Measurements from ENCODE around the gene LAIR2. TPM values are rescaled to one million over a fixed set of nuclear protein-coding genes. Genes with fewer than 3 reads are reported as not detected.

Gene LAIR2
- total and polyA plus RNA-seq, 2 of the 13 experiments (the other 11 are each of a cell fraction or from before 2014, with no cell fraction given) = 1.3 to 1.9 TPM

DNA sequence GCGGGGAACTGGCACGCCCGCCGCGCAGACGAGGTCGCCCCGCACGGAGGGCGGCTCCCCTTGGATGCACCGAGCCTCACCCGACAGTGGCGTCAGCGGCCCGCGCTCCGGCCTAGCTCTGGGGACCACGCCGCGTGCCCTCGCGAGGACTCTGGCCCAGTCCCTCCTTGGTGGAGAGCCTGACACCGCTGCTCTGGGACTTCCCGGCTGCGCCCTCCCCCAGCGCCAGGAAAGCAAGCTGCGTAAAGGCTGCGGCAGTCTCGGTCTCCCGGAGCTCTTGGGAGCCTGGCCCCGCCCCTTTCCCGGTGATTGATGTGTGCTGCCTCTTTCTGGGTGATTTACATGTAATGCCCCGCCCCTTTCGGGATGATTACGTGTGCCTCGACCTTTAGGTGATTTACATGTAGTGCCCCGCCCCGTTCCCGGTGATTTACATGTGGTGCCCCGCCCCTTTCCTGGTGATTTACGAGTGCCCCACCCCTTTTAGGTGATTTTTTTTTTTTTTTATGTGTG, 39.0 kb upstream of the LAIR2 start, which contains the start of gene LENG9 (continued):
- TF ChIP-seq, protein P1, sequence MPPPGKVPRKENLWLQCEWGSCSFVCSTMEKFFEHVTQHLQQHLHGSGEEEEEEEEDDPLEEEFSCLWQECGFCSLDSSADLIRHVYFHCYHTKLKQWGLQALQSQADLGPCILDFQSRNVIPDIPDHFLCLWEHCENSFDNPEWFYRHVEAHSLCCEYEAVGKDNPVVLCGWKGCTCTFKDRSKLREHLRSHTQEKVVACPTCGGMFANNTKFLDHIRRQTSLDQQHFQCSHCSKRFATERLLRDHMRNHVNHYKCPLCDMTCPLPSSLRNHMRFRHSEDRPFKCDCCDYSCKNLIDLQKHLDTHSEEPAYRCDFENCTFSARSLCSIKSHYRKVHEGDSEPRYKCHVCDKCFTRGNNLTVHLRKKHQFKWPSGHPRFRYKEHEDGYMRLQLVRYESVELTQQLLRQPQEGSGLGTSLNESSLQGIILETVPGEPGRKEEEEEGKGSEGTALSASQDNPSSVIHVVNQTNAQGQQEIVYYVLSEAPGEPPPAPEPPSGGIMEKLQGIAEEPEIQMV (CRISPR knock-in tag; IDR thresholded peaks at IDR 0.05; ENCODE audit: low read depth) = no peak
- TF ChIP-seq ZNF614 (CRISPR knock-in tag; IDR thresholded peaks at IDR 0.05; ENCODE audit: borderline replicate concordance) (no peak), CC2D1A (CRISPR knock-in tag; IDR thresholded peaks at IDR 0.05) (no peak), TCF7 (IDR thresholded peaks at IDR 0.05; ENCODE audit: low read depth) (no peak), ZNF598 (CRISPR knock-in tag; IDR thresholded peaks at IDR 0.05; ENCODE audit: borderline replicate concordance) (no peak), ZSCAN25 (CRISPR knock-in tag; IDR thresholded peaks at IDR 0.05) (no peak; the same call in 1 of the 2 replicates), AGO2 (optimal IDR thresholded peaks at IDR 0.05; ENCODE audit: low read depth, low read length) (no peak), ZNF768 (CRISPR knock-in tag; IDR thresholded peaks at IDR 0.05) (peak; percentile 45; the same call in 1 of the 2 replicates)
- TF ChIP-seq, protein P2, sequence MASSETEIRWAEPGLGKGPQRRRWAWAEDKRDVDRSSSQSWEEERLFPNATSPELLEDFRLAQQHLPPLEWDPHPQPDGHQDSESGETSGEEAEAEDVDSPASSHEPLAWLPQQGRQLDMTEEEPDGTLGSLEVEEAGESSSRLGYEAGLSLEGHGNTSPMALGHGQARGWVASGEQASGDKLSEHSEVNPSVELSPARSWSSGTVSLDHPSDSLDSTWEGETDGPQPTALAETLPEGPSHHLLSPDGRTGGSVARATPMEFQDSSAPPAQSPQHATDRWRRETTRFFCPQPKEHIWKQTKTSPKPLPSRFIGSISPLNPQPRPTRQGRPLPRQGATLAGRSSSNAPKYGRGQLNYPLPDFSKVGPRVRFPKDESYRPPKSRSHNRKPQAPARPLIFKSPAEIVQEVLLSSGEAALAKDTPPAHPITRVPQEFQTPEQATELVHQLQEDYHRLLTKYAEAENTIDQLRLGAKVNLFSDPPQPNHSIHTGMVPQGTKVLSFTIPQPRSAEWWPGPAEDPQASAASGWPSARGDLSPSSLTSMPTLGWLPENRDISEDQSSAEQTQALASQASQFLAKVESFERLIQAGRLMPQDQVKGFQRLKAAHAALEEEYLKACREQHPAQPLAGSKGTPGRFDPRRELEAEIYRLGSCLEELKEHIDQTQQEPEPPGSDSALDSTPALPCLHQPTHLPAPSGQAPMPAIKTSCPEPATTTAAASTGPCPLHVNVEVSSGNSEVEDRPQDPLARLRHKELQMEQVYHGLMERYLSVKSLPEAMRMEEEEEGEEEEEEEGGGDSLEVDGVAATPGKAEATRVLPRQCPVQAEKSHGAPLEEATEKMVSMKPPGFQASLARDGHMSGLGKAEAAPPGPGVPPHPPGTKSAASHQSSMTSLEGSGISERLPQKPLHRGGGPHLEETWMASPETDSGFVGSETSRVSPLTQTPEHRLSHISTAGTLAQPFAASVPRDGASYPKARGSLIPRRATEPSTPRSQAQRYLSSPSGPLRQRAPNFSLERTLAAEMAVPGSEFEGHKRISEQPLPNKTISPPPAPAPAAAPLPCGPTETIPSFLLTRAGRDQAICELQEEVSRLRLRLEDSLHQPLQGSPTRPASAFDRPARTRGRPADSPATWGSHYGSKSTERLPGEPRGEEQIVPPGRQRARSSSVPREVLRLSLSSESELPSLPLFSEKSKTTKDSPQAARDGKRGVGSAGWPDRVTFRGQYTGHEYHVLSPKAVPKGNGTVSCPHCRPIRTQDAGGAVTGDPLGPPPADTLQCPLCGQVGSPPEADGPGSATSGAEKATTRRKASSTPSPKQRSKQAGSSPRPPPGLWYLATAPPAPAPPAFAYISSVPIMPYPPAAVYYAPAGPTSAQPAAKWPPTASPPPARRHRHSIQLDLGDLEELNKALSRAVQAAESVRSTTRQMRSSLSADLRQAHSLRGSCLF (CRISPR knock-in tag; IDR thresholded peaks at IDR 0.05; ENCODE audit: borderline replicate concordance) = no peak
- TF ChIP-seq, protein P3, sequence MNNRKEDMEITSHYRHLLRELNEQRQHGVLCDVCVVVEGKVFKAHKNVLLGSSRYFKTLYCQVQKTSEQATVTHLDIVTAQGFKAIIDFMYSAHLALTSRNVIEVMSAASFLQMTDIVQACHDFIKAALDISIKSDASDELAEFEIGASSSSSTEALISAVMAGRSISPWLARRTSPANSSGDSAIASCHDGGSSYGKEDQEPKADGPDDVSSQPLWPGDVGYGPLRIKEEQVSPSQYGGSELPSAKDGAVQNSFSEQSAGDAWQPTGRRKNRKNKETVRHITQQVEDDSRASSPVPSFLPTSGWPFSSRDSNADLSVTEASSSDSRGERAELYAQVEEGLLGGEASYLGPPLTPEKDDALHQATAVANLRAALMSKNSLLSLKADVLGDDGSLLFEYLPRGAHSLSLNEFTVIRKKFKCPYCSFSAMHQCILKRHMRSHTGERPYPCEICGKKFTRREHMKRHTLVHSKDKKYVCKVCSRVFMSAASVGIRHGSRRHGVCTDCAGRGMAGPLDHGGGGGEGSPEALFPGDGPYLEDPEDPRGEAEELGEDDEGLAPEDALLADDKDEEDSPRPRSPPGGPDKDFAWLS (CRISPR knock-in tag; IDR thresholded peaks at IDR 0.05; ENCODE audit: borderline replicate concordance) = no peak
- TF ChIP-seq, protein P4, sequence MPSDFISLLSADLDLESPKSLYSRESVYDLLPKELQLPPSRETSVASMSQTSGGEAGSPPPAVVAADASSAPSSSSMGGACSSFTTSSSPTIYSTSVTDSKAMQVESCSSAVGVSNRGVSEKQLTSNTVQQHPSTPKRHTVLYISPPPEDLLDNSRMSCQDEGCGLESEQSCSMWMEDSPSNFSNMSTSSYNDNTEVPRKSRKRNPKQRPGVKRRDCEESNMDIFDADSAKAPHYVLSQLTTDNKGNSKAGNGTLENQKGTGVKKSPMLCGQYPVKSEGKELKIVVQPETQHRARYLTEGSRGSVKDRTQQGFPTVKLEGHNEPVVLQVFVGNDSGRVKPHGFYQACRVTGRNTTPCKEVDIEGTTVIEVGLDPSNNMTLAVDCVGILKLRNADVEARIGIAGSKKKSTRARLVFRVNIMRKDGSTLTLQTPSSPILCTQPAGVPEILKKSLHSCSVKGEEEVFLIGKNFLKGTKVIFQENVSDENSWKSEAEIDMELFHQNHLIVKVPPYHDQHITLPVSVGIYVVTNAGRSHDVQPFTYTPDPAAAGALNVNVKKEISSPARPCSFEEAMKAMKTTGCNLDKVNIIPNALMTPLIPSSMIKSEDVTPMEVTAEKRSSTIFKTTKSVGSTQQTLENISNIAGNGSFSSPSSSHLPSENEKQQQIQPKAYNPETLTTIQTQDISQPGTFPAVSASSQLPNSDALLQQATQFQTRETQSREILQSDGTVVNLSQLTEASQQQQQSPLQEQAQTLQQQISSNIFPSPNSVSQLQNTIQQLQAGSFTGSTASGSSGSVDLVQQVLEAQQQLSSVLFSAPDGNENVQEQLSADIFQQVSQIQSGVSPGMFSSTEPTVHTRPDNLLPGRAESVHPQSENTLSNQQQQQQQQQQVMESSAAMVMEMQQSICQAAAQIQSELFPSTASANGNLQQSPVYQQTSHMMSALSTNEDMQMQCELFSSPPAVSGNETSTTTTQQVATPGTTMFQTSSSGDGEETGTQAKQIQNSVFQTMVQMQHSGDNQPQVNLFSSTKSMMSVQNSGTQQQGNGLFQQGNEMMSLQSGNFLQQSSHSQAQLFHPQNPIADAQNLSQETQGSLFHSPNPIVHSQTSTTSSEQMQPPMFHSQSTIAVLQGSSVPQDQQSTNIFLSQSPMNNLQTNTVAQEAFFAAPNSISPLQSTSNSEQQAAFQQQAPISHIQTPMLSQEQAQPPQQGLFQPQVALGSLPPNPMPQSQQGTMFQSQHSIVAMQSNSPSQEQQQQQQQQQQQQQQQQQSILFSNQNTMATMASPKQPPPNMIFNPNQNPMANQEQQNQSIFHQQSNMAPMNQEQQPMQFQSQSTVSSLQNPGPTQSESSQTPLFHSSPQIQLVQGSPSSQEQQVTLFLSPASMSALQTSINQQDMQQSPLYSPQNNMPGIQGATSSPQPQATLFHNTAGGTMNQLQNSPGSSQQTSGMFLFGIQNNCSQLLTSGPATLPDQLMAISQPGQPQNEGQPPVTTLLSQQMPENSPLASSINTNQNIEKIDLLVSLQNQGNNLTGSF (CRISPR knock-in tag; IDR thresholded peaks at IDR 0.05) = 0 out of 2 replicates have a peak, but pooled peaks have one; percentile 77
